IMR-90 (cell line): ENCODE measurements around the gene EPN1.

Experiments
- CTCF ChIP-seq: conservative IDR thresholded peaks from 2 replicates; pipeline ENCODE4 v1.5.1; 2012; ENCODE audit warnings: mild to moderate bottlenecking, low read depth, low read length, improper control_type of control experiment
- MAZ ChIP-seq: IDR thresholded peaks from 2 replicates; pipeline ENCODE4 v1.6.1; 2012; ENCODE audit warnings: low read depth, mild to moderate bottlenecking, low read length, improper control_type of control experiment, moderate library complexity, borderline replicate concordance
- RAD21 ChIP-seq: IDR thresholded peaks from 2 replicates; pipeline ENCODE4 v1.6.1; 2012; ENCODE audit warnings: low read length, improper control_type of control experiment
- RFX5 ChIP-seq: IDR thresholded peaks from 2 replicates; pipeline ENCODE4 v1.8.0; 2012; ENCODE audit warnings: low read depth, mild to moderate bottlenecking, low read length, moderate library complexity

DNA sequence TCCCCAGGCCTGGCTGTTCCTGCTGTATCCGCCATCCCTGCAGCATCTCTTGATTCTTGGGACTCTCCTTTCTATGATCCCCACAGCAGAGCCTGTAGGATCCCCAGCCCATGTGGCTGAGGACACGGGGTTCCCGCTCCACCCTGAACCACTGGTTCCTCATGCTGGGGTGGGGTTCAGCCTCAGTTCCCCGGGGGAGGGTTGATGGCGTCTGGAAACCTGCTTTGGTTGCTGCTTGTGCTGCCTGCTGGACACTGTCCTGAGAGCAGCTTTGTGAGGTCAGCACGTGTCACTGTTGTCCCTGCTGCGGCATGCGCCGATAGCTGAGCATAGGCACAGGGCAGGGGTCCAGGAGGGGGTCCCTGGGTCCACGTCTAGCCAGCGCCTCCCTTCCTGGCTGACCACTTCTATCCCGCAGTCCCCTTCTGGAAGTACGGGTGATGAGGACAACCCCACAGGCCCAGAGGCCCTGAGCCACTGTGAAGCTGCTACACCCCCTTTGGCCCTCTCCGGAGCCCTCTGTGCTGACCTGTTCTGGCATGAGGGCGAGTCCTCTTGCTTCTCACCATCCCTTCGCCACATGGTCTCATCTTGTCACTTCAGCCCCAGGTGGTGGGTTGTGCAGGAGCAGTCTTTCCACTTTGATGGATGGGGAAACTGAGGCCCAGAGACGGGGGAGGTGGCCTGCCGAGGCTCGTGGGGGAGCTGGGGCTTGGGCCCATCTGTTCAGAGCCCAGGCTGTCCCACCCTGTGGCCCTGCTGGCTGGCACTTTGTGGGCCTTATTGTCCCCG lies 5.5 kb downstream of the EPN1 start:
- TF ChIP-seq RFX5 (no peak), CTCF (no peak), MAZ (no peak), RAD21 (no peak)
